GM18868 (cell line): ENCODE data around the gene SPZ1.
"Not testable (repeated sequence)": the region's sequence is repeated elsewhere in the genome, so short reads cannot be mapped to it uniquely, and the experiment has no call there.

Source experiments
- ATAC-seq: cut with Tn5 transposase; IDR thresholded peaks from one replicate; pipeline ENCODE4 v1.9.1; 2021; ENCODE audit warnings: mild to moderate bottlenecking, moderate library complexity; ENCODE audit not compliant: unreplicated experiment

Gene SPZ1

DNA sequence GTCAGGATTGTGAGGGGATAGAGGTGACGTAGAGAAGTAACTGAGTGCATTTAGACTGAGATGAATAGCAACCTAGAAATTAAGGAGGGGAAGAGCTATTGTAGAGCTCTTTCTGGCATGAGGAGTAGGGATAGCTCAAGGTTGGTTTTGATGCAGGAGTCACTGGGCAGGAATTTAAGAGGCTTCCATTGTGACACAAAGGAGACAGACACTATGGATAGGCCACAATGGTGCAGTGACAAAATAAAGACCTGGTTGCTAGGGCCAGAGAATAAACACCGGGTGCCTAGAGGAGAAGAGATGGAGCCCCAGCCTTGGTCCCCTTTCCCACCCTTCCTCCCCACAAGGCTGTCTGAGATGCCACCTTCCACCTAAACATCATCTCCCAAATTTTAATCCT is at the start of gene SPZ1:
TSS of gene SPZ1 (plus strand) at position 301 of the 400 bp plus-strand sequence. CDS start 214 bp downstream, outside the sequence.
- no peak for ATAC-seq

DNA sequence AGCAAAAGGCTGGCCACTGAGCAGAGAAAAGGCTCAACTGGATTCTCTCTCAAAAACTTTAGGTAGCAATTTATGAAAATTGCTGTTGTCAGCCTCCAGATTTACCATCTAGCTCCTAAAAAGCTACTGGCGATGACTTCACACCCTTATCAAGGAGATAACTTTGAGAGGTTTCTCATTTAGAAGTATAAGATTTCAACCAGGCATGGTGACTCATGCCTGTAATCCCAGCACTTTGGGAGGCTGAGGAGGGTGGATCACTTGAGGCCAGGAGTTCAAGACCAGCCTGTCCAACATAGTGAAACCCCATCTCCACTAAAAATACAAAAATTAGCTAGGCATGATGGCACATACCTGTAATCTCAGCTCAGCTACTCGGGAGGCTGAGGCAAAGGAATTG is 49.3 kb upstream of the SPZ1 start:
- not testable (repeated sequence) for ATAC-seq

GRCh38 chr5:80275347-80275746 is 44.5 kb upstream of the SPZ1 start:
- ATAC-seq = no peak

DNA sequence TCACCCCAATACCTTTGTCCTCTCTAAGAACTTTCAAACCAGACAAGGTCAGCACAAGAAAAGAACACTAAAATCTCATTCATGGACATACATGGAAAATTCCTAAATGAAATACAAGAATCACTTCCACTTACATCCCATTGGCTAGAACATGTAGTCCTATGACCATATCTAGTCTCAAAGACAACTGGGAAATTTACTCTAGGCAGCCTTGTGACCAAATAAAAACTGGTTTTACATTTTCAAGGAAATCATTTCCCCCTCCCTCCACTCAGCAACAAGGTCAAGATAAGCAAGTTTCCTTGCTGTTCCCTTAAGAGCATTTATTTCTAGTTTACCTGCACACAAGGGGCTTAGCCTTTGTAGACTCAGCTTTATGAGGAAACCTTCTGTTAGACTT is 43.6 kb upstream of the SPZ1 start:
- no peak for ATAC-seq

DNA sequence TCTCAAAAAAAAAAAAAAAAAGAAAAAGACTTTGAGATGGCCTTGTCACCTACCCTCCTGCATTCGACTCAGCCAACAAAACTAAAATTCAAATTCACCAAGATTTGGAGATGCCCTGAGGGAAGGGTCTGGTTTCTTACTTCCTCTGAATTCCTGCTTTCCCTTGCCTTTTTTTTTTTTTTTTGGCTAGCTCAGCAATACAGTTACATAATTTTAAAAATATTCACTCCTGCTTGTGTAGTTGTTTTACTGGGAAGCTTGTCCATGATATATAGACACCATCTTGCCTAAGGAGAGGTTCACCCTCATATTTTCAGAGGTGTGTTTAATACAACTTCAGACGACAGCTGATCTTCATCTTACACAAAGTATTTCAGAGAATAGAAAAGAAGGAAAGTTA is 42.6 kb upstream of the SPZ1 start:
- no peak for ATAC-seq

DNA sequence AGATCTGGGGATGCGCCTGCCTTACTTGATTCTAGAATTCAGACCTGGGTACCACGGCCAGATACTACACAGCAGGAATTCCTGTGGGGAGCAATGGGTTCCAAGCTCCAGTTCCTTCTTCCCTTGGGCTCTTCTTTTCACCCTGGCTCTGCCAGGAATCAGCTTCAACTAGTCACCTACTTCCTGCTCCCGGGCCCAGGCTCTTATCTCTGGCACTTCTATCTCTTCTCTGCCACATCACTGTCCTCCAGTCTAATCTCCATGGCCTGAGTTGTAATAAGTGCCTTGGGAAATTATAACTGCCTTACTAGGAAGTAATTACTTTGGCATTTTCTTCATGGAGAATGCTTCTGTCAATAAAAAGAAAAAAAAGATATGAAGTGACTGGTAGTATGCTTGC is 37.7 kb upstream of the SPZ1 start:
- ATAC-seq = no peak

- no peak for ATAC-seq
These were observed 36.4 kb upstream of the SPZ1 start for GRCh38 chr5:80283360-80283759.

GRCh38 chr5:80284720-80285119 is 35.1 kb upstream of the SPZ1 start:
- ATAC-seq = no peak

DNA sequence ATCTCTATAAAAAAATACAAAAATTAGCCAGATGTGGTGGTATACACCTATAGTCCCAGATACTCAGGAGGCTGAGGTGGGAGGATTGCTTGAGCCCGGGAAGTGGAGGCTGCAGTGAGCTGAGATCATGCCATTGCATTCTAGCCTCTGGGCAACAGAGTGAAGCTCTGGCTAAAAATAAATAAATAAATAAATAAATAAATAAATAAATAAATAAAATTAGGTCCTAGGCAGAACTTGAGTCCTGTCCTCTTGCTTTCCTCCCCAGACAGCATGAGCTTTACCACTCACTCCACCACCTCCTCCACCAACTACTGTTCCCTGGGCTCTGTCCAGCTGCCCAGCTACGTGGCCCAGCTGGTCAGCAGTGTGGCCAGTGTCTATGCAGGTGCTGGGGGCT is 31.6 kb upstream of the SPZ1 start:
- no peak for ATAC-seq

DNA sequence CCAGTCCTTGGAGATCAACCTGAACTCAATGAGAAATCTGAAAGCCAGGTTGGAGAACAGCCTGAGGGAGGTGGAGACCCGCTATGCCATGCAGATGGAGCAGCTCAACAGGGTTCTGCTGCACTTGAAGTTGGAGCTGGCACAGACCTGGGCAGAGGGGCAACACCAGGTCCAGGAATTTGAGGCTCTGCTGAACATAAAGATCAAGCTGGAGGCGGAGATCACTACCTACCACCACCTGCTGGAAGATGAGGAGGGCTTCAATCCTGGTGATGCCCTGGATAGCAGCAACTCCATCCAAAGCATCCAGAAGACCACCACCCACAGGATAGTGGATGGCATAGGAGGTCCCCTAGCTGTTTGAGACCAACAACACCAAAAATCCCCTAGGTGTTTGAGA is 30.5 kb upstream of the SPZ1 start:
- no peak for ATAC-seq

DNA sequence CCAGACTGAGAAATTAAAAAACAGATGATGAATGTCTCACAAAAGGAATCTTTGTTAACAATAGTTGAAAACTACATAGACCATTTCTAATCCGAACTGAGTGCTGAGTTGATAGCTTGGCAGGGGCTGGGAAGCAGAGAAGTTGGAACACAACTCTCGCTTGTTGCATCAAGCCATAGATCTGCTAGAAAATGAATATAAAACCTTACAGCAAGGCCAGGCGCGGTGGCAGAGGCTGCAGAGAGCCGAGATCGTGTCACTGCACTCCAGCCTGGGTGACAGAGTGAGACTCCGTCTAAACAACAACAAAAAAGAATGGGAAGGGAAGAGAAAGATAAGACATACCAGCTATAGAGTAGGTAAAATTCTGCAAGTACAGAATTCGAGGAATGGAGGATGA is 28.0 kb upstream of the SPZ1 start:
- ATAC-seq = no peak

- ATAC-seq = no peak
These were observed 23.7 kb upstream of the SPZ1 start for GRCh38 chr5:80296121-80296520.

DNA sequence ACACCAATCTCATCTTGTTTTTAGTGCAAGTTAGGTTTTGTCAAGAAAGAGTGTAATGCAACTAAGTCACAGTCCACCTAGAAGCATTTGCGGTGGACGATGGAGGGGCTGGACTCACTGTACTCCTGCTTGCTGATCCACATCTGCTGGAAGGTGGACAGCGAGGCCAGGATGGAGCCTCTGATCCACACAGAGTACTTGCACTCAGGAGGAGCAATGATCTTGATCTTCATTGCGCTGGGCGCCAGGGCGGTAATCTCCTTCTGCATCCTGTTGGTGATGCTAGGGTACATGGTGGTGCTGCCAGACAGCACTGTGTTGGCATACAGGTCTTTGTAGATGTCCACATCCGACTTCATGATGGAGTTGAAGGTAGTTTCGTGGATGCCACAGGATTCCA is 20.2 kb upstream of the SPZ1 start:
- no peak for ATAC-seq

DNA sequence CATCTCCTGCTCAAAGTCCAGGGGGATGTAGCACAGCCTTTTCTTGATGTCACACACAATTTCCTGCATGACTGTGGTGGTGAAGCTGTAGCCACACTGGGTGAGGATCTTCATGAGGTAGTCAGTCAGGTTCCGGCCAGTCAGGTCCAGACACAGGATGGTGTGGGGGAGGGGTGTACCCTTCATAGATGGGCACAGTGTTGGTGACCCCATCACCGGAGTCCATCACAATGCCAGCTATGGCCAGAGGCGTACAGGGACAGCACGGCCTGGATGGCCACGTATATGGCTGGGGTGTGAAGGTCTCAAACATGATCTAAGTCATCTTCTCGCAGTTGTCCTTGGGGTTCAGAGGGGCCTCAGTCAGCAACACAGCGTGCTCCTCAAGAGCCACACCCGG is 19.7 kb upstream of the SPZ1 start:
- ATAC-seq = no peak

GRCh38 chr5:80300796-80301195 is 19.0 kb upstream of the SPZ1 start:
- ATAC-seq = not testable (repeated sequence)

DNA sequence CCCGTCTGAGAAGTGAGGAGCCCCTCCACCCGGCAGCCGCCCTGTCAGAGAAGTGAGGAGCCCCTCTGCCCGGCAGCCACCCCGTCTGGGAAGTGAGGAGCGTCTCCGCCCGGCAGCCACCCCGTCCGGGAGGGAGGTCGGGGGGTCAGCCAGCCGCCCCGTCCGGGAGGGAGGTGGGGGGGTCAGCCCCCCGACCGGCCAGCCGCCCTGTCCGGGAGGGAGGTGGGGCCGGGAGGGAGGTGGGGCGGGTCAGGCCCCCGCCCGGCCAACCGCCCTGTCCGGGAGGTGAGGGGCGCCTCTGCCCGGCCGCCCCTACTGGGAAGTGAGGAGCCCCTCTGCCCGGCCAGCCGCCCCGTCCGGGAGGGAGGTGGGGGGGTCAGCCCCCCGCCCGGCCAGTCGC is 18.5 kb upstream of the SPZ1 start:
- ATAC-seq = not testable (repeated sequence)

DNA sequence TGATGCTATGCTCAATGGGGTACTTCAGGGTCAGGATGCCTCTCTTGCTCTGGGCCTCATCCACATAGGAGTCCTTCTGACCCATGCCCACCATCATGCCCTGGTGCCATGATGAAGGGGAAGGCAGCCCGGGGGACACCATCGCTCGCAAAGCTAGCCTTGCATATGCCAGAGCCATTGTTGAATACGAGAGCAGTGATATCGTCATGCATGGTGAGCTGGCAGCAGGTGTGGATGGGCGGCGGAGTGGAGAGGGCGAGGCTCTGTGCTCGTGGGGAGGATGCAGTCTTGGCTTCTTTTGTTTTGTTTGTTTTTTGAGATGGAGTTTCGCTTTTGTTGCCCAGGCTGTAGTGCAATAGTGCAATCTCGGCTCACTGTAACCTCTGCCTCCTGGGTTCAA is 17.2 kb upstream of the SPZ1 start:
- no peak for ATAC-seq

DNA sequence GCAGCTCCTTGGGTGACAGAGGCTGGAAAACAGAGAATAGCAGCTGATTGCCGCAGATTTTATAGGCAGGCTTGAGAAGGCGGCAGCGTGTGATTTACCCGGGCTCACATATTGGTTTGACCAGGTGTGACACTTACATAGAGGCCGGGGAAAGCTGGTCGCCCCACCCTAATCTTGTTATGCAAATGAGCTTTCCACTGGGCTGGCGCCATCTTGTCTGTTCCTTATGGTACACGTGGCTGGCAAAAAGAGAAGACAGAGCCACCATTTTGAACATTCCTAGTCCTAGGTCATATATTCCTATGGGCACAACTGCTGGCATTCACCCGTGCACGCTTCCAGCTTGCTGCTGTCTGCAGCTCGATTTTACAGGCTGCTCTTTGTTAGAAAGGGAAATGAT is 11.3 kb upstream of the SPZ1 start:
- no peak for ATAC-seq

DNA sequence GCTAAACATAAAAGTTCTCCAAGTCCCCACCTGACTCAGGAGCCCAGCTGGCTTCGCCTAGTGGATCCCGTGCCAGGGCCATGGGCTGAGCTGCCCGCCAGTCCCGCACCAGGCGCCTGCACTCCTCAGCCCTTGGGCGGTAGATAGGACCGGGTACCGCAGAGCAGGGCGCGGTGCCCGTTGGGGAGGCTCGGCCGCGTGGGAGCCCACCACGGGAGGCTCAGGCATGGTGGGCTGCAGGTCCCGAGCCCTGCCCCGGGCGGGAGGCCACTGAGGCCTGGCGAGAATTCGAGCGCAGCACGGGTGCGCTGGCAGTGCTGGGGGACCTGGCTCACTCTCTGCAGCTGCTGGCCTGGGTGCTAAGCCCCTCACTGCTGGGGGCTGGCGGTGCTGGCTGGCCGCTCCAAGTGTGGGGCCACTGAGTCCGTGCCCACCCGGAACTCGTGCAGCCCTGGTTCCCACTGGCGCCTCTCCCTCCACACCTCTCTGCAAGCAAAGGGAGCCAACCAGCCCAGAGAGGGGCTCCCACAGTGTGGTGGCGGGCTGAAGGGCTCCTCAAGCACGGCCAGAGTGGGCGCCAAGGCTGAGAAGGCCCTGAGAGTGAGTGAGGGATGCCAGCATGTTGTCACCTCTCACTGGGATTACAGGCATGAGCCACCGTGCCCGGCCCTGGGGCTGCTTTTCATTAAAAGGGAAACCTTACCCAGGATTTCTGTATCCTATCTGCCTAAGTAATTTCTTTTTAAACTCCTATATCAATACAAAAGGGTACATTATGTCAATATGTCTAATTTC is 9.7 kb upstream of the SPZ1 start:
- no peak for ATAC-seq

GRCh38 chr5:80315244-80315643 is 4.6 kb upstream of the SPZ1 start:
- no peak for ATAC-seq

GRCh38 chr5:80318212-80318611 is 1.6 kb upstream of the SPZ1 start:
- ATAC-seq = no peak

DNA sequence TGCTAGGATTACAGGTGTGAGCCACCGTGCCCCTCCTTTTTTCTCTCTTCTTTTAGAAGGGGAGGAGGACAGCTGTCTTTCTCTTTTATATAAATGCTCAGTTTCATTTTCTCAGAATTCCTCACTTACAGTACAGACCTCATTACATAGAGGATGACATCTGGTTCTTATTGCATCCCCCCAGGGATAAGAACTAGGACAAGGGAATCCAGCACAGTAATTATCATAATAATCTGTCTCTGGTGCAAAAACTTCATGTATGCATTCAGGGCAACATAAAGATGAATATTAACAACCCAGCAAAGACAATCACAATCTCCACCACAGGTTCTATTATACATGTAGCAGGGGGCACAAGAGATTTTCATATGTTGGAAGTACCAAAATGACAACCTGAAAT is 5.1 kb downstream of the SPZ1 start:
- no peak for ATAC-seq

- ATAC-seq = no peak
These were observed 6.7 kb downstream of the SPZ1 start for GRCh38 chr5:80326468-80326867.
